WI38 (cell line): ENCODE measurements around the gene RGS21.
"Not testable (repeated sequence)": the region's sequence is repeated elsewhere in the genome, so short reads cannot be mapped to it uniquely, and the experiment has no call there.

Experiments used
- H3K4me3 ChIP-seq: 2 replicates; pipeline ENCODE4 v1.5.1; 2011; ENCODE audit warnings: low read depth, mild to moderate bottlenecking, control low read depth, low read length
- CTCF ChIP-seq: IDR thresholded peaks from 2 replicates; pipeline ENCODE4 v1.5.1; 2012; ENCODE audit warnings: low read depth, mild to moderate bottlenecking, control low read depth, low read length

Gene RGS21

DNA sequence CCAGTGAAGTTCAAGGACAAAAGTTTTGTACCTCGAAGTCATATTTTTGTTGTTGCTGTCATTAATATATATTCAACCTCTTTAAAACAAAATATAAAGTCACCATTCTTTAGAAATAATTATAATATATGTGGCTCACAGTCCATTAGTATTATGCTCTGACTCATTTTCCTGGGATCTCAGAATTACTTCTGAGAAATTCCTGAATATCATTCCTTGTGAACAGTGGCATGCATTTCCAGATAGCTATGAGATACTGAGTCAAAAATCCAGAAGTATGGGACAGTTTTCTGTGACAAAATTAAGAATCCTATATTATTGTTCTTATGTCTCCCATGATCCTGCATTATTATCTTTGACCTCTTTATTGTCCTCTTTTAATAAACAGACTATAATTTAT is 13.8 kb upstream of the RGS21 start:
- no peak overlapping the region for H3K4me3 ChIP-seq
- no peak for TF ChIP-seq CTCF

- not testable (repeated sequence) for H3K4me3 ChIP-seq
Measured at GRCh38 chr1:192308314-192308713, 8.5 kb upstream of the RGS21 start.

GRCh38 chr1:192311281-192311680 is 5.5 kb upstream of the RGS21 start:
- peak; percentile 29; the same call in 1 of the 2 replicates for TF ChIP-seq CTCF
- no peak overlapping the region for H3K4me3 ChIP-seq

- no peak for TF ChIP-seq CTCF
- H3K4me3 ChIP-seq, result no peak overlapping the region
Measured at GRCh38 chr1:192327997-192328396, 11.2 kb downstream of the RGS21 start.

DNA sequence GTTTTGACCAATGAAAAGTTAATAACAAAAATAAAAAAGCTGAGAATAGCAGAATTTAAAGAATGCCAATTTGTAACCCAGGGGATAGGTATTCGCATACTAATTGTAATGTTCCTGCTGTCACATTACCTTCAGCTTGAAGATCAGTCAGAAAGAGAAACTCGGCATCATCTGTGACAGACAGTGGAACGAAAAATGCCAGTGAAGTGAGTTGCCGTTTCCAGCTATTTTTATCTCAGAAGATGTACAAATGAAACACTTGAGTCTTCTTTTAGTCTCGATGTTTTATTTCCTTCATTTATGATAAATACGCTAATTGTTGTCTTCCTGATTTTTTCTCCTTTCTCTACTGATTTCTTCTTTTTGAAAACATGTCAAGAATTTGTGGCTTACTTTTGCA is 26.1 kb downstream of the RGS21 start:
- no peak overlapping the region for H3K4me3 ChIP-seq
- no peak for TF ChIP-seq CTCF

GRCh38 chr1:192343344-192343743 is 26.6 kb downstream of the RGS21 start:
- H3K4me3 ChIP-seq, result no peak overlapping the region
- no peak for TF ChIP-seq CTCF

DNA sequence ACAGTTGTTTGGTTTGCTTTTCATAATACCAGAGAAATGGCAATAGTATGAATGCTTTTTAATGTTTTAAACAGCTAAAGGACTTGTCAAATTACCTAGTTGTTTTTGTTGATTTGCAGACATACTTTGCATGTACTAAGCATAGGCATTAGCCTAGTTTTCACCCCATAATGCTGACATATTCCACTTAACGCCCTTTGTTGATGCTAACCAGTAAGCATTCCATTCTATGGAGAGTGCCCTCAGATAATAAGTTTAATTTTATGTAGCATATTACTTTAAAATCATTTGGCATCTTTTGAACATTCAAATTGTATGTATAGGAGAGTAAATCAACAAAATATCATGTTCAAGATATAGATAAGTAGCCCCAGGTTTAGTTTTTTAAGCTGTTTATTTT is 32.5 kb downstream of the RGS21 start:
- no peak for TF ChIP-seq CTCF
- no peak overlapping the region for H3K4me3 ChIP-seq

GRCh38 chr1:192350356-192350755 is 33.6 kb downstream of the RGS21 start:
- no peak for TF ChIP-seq CTCF
- no peak overlapping the region for H3K4me3 ChIP-seq
